HL-60/S4 treated with phorbol 12-myristate 13-acetate at 8.2 ng/mL for 4 days and 3 days (cell line): ENCODE measurements around the gene MEFV.
"Not testable (repeated sequence)": the region's sequence is repeated elsewhere in the genome, so short reads cannot be mapped to it uniquely, and the experiment has no call there.

Source experiments
- in situ Hi-C: fragments of 300-500 bp; cut with MboI; formaldehyde crosslinking; loops from 2 replicates; pipeline ENCODE4 v1.15.0; 2022; ENCODE audit warnings: low sequenced_read_pairs

Gene MEFV

DNA sequence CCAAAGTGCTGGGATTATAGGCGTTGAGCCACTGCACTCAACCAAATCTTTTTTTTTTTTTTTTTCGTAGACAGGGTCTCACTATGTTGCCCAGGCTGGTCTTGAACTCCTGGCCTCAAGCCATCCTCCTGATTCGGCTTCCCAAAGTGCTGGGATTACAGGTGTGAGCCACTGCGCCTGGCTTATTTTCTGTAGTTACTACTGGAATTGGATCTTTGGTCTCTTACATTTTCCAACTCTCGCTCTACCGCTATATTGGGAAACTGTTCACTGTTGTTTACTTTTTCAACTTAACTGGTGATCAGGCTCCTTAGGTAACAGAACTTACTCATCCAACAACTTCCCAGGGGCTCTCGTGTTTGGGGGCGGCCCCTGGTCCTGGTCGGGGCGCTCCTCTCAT, 35.6 kb downstream of the MEFV start:
- in situ Hi-C loops, result no loop called here

DNA sequence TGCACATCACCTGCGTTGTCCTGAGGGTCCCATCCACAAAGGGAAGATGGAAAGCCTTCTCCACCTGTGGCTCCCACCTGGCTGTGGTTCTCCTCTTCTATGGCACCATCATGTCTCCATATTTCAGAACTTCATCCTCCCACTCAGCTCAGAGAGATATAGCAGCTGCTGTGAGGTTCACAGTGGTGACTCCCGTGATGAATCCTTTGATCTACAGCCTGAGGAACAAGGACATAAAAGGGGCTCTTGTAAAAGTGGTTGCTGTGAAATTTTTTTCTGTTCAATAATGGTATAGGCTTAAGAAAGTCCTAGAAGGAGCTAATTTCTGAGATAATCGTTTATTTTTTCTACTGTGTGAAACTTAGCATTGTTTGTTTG, 40.2 kb downstream of the MEFV start:
- in situ Hi-C loops, result no loop called here

DNA sequence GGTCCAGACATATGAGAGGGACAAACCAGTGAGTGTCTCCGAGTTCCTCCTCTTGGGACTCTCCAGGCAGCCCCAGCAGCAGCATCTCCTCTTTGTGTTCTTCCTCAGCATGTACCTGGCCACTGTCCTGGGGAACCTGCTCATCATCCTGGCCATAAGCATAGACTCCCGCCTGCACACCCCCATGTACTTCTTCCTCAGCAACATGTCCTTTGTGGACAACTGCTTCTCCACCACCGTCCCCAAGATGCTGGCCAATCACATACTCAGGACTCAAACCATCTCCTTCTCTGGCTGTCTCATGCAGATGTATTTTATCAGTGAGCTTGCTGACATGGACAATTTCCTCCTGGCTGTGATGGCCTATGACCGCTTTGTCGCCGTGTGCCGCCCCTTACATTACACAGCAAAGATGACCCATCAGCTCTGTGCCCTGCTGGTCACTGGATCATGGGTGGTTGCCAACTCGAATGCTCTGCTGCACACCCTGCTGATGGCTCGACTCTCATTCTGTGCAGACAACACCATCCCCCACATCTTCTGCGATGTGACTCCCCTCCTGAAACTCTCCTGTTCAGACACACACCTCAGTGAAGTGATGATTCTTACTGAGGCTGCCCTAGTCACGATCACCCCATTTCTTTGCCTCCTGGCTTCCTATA, 40.7 kb downstream of the MEFV start:
- in situ Hi-C loops, result no loop called here

DNA sequence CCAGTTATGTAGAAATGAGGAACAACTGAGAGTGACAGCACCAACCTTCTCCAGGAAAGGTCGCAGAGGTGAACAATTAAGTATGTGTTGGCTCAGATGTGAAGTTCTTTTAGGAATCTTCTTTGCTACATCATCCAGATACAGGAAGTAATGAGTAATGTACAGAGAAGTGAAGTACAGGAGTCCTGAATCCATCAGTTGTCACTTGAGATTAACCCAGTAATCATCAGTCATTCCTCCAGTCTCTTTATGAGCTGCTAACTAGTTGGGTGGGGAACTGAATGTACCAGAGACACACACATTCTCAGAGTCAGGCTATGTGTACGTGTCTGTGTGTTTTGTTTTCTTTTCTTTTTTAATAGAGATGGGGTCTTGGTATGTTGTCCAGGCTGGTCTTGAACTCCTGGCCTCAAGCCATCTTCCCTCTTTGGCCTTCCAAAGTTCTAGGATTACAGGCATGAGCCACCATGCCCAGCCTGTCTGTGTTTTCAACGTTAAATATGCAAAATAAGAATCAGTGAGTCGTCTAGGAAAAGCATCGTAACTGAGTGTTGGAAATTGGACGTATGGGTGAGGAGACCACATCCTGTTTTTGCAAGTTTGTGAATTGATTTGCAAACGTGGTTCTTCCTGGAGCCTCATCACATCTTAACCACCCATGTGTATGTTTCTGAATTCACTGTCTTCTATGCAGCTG, 41.4 kb downstream of the MEFV start:
- in situ Hi-C loops, result no loop called here

DNA sequence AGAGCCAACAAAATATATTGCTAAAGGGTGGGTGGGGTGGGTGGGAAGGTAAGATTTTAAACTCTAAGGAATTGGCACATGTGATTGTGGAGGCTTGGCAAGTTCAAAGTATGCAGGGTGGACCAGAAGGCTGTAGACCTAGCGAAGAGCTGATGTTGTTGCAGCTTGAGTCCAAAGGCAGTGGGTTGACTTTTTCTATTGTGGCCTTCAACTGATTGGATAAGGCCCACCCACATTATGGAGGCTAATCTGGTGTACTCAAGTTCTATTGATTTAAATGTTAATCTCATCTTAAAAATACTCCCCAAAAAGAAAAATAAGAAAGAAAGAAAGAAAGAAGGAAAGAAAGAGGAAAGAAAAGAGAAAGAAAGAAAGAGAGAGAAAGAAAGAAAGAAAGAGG, 43.9 kb downstream of the MEFV start:
- in situ Hi-C loops, result no loop called here

DNA sequence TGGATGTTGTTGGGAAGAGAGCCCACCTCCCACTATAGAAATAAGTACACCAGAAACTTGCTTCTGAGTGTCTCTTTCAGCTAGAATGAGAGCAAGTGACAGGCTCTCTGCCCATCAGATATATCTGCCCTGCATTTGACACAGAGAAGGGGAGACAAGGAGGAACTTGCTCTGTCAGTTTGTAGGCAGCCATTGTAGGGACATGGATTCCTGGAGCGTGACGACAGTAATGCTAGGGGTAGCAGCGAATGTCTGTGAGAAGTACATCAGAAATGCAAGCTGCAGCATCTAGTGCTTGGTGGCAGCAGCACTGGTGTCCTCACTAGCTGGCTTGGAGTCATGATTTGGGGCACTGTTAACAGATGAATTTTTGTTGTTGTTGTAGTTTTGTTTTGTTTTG, 44.4 kb downstream of the MEFV start:
- in situ Hi-C loops, result no loop called here

DNA sequence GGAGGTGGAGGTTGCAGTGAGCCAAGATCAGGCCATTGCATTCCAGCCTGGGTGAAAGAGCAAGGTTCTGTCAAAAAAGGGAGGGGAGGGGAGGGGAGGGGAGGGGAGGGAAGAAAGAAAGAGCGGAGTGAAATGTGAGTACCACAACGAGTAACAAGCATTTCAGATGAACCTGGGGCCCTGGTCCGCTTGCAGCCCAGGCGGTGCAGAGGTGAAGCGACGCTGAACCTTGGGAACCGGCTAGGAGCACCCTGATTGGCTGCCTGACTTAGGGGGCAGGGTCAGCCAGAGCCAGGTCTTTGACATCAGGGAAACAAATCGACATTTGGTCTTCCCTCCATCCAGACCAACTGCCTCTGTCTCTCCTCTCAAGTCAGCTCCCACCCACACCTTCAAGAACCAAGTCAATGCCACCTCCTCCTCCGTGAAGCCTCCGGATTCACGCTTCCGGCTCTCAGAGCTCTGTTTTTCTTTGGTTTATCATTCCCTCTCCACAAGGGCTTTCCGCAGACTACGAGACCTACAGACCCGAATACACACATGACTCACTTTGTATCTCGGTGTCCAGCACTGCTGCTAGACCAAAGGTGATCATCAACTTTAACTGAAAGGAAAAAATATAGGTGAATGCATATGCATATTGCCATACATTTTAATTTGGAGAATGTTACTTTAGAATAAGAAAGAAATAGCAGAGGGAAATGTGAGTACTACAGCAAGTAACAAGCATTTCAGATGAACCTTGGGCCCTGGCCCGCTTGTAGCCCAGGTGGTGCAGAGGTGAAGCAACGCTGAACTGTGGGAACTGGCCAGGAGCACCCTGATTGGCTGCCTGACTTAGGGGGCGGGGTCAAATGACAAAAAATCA, 49.1 kb downstream of the MEFV start:
- in situ Hi-C loops, result no loop called here

DNA sequence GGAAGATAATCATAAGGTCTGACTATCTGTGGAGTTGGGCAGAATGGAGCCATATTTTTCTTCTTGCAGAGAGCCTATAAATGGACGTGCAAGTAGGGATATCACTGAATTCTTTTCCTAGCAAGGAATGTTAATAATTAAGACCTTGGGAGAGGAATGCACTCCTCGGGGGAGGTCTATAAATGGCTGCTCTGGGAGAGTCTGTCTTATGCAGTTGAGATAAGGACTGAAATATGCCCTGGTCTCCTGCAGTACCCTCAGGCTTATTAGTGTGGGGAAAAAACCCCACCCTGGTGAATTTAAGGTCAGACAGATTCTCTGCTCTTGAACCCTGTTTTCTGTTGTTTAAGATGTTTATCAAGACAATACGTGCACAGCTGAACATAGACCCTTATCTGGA, 50.5 kb downstream of the MEFV start:
- in situ Hi-C loops, result not testable (repeated sequence)

DNA sequence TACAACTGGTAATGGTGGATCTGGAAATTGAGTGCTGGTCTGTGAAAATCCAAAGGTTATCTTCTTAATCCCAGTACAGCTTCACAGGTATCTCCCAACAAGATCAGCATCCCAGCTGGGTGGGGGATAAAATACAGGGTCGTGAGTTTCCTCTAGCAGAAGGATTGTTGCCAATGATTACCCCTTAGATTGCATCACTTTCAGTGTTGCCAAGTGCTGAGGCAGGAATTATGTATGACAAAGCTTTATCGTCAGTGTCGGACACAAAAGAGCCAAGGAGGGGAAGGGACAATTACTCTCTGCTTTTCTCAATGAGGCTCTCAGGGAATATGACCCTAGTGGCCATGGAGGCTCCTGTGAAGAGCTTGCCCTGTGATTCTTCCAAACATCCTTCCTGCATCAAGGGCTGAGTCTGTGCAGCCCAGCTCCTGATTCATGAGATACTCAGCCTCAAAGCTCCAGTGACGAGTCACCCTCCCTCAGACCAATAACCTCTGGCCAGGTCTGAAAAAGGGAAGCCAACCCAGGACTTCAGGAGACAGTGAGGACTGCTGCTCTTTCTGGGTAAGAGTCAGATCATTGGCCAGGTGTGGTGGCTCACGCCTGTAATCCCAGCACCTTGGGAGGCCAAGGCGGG, 53.4 kb downstream of the MEFV start:
- in situ Hi-C loops, result no loop called here

DNA sequence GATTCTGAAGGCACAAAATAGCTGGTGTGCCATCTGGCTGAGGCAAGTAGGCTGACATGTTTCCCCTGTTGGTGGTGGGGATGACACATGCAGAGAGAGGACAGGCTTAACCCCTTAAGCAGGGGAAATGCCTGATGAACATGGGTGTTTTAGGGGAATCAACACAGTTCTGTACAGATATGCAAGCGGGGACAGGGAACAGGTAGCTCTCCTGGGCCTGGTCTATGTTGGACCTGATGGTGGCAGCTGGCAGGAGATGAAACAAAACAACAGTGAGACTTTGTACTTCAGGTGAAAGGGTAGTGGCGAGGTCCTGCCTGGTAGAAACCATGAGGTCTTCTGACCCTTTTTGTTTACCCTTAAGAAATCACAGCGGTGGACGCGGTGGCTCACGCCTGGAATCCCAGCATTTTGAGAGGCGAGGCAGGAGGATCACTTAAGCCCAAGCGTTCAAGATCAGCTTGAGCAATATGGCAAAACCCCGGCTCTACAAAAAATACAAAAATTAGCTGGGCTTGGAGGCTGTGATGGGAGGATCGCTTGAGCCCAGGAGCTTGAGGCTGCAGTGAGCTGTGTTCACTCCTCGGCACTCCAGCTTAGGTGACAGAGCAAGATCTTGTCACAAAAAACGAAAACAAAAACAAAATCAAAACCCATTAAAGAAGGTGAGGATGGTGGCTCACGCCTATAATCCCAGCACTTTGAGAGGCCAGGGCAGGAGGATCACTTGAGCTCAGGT, 57.9 kb downstream of the MEFV start:
- in situ Hi-C loops, result no loop called here

DNA sequence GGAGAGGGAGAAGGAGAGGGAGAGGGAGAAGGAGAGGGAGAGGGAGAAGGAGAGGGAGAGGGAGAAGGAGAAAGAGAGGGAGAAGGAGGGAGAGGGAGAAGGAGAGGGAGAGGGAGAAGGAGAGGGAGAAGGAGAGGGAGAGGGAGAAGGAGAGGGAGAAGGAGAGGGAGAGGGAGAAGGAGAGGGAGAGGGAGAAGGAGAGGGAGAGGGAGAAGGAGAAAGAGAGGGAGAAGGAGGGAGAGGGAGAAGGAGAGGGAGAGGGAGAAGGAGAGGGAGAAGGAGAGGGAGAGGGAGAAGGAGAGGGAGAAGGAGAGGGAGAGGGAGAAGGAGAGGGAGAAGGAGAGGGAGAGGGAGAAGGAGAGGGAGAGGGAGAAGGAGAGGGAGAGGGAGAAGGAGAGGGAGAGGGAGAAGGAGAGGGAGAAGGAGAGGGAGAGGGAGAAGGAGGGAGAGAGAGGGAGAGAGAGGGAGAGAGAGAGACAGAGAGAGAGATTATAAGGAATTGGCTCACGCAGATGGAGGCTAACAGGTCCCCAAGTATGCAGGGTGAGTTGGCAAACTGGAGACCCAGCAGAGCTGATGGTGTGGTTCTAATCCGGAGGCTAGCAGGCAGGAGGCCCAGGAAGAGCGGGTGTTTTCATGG, 58.6 kb downstream of the MEFV start:
- in situ Hi-C loops, result not testable (repeated sequence)

DNA sequence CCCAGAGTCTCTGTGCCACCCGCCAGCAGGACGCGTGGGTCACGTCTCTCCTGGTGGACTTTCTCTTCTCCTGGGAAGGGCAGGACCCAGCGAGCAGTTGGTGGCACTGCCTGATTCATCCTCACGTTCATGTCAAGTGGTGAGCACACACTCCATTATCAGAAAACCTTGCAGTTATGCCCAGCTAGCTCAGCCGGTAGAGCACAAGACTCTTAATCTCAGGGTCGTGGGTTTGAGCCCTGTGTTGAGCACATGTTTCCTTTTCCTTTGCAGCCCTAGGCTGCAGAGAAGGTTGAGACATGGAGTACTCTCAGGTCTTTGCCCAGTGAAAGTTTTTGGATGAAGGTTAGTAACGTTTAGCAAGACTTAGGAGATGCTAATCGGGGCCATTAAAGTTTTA, 60.5 kb downstream of the MEFV start:
- in situ Hi-C loops, result no loop called here

DNA sequence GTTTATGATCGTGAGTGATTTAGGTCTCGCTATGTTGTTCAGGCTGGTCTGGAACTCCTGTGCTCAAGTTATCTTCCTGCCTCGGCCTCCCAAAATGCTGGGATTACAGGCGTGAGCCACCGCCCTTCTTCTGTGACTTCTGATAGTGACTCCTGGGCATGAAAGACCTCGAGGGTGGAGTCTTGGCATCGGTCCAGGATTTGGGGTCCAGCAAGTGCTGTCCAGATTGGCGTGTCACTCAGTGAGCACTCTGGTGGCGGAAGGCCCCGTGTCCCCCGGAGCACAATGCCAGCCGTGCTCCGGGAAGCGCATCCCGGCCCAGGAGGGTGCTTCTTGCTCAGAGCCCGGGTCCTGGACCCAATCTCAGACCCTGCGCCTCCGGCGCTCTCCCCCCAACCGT, 61.6 kb downstream of the MEFV start:
- in situ Hi-C loops, result no loop called here

DNA sequence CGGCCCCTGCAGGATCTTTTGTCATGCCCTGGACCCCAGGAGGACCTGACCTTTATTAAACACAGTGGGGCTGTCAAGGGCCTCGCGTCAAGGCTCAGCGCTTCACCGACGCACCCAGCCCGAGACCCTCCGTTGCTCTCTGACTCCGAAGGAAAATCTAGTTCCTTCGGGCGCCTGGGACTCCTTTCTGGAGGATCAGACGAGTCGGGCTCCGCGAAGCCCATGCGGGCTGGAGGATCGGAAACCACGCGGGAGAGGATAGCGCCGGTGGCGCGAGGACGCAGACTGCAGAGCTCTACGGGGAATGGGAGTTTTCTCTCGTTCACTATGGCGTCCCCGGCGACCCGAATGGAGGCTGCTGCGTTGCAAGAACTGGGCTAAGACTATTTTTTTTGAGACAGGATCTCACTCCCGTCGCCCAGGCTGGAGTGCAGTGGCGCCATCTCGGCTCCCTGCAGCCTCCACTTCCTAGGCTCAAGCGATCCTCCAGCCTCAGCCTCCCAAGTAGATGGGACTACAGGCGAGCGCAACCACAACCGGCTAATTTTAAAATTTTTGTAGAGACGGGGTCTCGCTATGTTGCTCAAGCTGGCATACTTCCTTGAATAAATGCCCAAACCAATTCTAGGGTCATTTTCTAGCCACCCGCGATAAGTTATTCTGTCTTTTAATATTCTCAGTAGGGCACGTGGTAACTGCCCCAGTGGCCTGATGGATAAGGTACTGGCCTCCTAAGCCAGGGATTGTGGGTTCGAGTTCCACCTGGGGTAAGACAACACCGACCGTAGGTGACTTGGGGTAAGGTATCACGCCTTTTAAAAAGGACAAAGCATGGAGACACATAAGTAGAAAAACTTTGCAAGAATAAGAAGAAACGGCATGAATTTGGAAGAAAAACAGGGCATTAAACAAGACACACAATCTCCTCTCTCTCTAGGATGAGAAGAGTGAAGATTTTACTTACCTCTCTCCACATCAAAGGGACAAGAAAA, 62.9 kb downstream of the MEFV start:
- in situ Hi-C loops, result no loop called here

DNA sequence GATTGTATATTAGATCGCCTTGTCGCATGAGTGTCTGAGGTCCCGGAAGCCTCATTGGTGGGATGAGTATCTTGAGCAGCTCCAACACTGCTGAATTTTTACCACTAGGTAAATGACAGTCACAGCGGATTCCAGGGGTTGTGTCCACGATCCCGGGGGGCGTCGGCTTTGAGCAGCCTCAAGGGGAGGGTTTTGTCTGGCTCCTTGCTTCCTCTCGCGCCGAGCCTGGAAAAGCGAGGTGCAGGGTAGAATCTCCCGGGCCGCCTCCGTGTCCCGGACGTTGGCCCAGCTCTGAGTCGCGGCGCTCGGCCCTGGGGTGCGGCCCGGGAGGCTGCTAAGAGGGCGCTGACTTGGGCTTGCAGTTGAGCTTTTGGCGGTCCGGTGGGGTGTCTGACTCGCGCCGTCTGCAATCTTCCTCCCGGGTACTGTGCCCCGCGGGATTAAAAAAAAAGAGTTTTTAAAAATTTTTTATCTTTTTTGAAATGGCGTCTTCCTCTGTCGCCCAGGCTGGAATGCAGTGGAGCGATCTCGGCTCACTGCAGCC, 63.9 kb downstream of the MEFV start:
- in situ Hi-C loops, result no loop called here
